GM08714 (cell line): ENCODE measurements around the gene CSF1R.
"Not testable (repeated sequence)": the region's sequence is repeated elsewhere in the genome, so short reads cannot be mapped to it uniquely, and the experiment has no call there.

Source experiments
- H3K4me3 ChIP-seq: fragments of 200-500 bp; sonication (Bioruptor generic); 2 replicates; pipeline ENCODE4 v1.5.1; 2014; ENCODE audit warnings: mild to moderate bottlenecking, low read length, inconsistent platforms
- ZNF274 ChIP-seq: IDR thresholded peaks from 2 replicates; pipeline ENCODE4 v1.6.1; 2012; ENCODE audit warnings: mild to moderate bottlenecking, low read depth, low read length

CSF1R gene

DNA sequence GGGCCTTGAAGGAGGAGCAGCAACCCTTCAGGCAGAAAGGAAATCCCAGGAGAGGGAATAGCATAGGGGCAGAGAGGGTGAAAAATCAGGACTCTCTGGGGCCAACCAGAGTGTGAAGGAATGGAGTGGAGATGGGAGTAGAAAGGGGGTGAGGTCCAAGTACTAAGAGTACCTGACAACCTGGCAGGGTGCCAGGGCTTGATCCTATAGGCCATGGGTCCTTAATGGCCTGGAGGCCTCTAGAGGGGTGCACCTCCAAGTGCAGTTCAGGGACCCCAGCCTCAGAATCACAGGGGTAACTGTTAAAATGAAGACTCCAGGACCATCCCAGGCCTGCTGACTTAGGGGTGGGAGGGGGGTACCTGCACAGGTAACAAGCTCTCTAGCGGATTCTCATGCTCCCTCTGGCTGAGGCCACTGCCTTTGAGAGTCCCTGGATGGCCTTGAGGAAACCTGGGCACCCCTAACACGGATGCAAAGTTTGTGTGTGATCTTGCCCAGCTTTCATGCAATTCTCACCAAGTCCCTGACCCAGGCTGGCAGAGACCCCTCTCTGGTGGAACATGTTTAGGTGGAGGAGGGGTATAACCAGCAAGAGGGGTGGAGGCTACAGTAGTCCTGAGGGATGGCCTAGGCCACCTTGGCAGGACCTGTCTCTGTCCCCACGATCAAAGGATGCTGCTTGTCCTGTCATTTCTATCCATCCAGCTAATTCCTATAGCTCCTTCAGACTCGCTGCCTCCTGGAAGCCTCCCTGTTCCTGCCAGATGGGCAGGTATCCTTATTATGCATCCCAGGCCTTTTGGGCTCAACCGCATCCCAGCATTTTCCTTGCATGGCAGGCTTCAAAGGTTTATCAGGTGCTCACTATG is 17.6 kb upstream of the CSF1R start:
- TF ChIP-seq ZNF274 = no peak
- no peak overlapping the region for H3K4me3 ChIP-seq

DNA sequence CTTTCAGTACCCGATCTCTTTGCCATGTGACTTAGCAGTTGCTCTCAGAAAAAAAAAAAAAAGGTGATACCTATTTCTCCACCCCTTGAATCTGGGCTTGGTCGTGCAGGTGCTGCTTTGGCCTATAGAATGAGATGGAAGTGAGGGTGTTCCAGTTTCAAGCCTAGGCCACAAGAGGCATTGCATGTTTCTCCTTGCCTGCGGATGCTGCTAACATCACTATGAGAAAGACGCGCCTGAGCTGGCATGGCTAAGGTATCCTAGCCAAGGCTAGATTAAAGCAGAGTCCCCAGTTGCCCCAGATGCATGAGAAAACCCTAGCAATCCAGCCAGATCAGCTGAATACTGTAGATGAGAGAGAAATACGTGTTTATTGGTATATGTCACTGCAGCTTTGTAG is 14.7 kb upstream of the CSF1R start:
- no peak overlapping the region for H3K4me3 ChIP-seq
- TF ChIP-seq ZNF274 = no peak

DNA sequence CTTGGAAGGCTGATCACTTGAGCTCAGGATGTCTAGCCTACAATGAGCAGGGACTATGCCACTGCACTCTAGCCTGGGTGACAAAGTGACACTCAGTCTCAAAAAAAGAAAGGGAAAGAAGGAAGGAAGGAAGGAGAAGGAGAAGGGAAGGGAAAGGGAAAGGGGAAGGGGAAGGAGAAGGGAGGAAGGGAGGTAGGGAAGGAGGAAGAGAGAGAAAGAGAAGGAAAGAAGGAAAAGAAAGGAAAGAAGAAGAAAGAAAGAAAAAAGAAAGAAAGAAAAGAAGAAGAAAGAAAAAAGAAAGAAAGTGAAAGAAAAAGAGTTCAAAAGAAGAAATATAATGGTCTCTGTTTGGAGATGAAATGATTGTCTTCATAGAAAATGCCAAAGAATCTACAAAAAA is 10.8 kb upstream of the CSF1R start:
- TF ChIP-seq ZNF274 = no peak
- no peak overlapping the region for H3K4me3 ChIP-seq

DNA sequence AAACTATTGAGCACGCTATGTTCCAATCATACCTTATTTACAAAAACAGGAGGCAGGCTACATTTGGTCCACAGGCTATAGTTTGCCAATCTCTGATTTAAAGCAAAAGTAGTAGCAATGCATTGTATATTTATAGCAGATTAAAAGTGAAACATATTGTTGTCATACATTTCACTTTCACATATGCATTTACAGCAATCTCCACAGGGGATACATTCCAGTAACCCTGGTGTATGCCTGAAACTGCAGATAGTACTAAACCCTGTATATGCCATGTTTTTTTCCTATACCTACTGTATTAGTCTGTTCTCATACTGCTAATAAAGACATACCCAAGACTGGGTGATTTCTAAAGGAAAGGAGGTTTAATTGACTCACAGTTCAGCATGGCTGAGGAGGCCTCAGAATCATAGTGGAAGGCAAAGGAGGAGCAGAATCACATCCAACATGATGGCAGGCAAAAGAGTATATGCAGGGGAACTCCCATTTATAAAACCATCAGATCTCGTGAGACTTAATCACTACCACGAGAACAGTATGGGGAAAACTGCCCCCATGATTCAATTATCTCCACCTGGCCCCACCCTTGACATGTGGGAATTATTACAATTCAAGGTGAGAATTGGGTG is 5.9 kb upstream of the CSF1R start:
- no peak overlapping the region for H3K4me3 ChIP-seq
- TF ChIP-seq ZNF274 = no peak

DNA sequence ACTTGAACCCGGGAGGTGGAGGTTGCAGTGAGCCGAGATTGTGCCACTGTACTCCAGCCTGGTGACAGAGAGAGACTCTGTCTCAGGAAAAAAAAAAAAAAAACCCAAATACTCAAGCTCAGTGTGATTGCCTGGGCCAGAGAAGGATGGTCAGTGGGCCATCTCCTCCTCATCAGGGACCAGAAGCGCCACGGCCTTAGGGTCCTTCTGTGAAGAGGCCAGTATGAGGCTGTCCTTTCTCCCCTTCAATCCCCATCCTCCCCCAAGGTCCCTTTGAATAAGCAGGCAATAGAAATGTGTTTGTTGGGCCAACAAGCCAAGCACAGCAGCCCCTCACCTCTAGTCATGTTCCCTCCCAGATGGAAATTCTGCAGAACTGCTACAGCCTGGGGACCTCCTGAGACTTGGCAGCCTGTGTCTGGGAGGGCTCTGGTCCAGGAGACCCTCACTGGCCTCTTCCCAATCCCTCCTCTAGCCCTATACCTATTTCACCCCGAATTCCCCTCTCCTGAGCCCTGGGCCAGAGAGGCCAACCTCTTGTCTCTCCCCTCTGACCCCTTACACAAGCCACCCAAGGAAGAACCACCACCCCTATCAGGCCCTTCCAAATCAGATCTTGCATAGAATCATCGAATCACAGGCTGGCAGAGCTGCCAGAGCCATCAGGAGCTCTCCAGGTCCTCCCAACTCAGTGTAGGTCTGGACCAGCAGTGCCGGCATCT is 1.0 kb downstream of the CSF1R start:
- H3K4me3 ChIP-seq = no peak overlapping the region
- TF ChIP-seq ZNF274 = no peak

DNA sequence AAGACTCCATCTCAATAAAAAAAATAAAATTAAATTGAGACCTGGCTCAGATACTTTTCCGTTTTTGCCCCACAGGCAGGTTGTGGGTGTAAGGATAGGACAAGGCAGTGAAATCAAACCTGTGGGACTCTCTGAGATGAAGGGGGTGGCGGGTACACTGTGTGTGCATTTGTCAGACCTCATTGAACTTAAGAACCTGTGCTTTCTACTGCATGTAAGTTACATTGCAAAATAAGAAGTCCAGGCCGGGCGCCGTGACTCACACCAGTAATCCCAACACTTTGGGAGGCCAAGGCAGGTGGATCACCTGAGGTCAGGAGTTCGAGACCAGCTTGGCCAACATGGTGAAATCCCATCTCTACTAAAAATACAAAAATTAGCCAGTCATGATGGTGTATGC is 1.6 kb downstream of the CSF1R start:
- H3K4me3 ChIP-seq = not testable (repeated sequence)

DNA sequence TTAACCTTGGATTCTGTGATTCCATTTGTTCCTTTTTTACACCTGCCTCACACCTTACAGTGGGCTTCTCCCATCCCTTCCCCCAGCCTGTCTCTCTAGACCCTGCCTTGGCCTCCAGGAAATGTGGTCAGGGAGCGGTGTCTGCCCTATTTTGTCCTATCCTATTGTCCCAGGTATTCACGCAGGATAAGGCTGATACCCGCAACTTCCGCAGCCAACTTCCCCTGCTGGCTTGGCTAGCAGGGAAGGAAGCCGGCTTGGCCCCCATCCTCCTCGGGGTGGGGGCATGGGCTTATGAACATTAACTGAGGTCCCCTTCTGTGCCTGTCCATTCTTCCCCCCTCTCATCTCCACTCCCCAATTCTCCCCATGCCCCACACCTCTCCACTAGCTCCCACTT is 3.5 kb downstream of the CSF1R start:
- no peak overlapping the region for H3K4me3 ChIP-seq
- no peak for TF ChIP-seq ZNF274

DNA sequence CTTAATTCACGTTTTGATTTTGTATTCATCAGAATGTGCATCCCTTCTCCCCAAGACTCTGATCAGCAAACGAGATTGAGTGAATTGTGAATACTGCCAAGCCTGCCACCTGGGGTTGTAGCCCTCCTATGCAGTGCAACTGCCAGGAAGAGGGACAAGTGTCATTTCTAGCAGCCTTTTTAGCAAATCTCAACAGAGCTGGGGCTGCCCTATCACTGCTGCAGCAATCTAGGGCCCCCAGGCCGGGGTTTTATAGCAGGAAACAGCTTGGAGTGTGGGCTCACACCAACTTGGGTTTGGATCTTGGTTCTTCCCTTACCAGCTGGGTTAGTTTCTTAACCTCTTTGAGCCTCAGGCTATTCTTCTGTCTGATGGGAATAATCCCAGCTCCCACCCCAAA is 4.0 kb downstream of the CSF1R start:
- no peak for TF ChIP-seq ZNF274
- no peak overlapping the region for H3K4me3 ChIP-seq

DNA sequence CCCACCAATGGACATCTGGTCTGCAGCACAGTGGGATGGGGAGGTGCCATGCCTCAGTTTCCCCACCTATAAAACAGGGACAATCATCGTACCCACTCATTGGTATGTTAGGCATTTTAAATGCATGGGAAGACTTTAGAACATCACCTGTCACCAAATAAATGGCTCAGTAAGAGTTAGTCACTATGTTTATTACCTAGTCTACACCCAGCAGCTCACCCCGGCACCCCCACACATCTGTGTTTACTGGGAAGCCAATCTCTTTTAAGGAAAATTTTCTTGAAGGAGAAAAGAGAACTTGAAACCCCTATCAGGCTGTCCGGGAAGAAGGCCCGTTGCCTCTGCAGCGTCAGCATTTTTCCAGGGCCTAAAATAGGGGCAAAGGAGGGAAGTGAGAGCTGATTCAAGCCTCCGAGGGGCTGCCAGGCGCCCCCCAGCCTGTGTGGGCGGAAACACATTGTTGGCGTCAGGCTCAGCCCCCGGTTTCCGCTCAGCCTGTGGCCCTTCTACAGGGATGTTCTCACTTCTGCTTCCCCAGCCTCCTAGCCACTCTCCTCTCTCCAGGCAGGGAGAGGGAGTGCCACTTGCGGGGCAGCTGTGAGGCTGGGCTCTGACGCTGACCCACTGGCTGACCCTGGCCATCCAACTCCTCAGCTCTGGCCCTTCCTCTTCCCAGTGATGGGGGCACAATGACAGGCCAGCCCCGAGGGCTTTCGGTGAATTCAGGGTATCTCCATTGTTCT is 4.6 kb downstream of the CSF1R start:
- TF ChIP-seq ZNF274 = no peak
- H3K4me3 ChIP-seq = no peak overlapping the region

DNA sequence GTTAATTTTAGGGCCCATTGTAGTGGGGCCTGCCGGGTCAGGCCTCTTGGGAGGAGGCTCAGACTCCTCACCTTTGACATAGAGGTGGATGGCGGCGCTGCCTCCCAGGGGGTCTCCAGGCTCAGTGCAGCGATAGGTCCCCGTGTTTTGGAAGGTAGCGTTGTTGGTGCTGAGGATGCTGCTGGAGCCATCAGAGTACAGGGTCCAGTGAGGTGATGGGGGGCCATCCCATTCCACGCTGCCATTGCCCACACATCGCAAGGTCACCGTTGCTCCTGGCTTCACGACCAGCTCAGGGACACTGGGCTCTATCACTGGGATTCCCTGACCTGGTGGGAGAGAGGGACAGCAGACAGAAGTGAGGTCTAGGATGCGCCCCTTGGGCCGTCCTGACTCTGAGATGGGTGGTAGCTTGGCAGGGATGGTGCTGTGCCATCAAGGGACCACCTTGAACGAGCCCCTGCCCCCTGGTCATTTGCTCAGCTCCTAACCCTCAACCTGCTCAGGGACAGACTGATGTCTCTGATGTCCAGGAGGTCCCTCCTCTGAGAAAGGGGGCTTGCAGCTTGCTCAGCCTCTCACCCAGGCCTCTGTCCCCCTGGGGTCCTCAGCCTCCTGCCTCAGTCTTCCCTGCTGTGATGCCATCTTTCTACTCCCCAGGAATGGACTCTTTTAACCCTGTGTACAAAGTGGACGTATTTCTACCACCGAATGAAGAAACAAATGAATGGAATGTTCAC is 5.5 kb downstream of the CSF1R start:
- no peak for TF ChIP-seq ZNF274
- H3K4me3 ChIP-seq = no peak overlapping the region

DNA sequence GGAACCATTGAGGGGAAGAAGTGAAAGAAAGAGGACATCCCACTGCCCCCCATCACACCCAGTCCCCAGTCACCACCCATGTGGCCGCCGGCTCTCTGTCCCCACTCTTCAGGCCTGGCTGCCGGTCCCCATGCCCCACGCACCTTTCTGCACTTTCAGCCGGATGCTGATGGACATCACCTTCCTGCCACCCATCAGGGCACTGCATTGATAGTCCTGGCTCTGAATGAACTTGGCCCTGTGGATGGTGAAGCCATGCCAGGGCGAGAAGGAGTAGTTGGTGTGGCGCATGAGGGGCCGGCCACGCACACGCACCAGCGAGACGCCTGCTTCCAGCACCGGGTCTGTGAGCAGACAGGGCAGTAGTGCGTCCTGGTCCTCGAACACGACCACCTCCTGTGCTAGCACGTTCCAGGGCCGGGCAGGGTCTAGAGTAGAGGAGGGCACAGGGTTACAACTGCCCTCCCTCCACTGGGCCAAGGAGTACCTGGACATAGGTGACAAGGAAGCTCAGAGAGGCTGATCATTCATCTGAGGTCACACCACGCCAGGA is 6.4 kb downstream of the CSF1R start:
- no peak for TF ChIP-seq ZNF274
- H3K4me3 ChIP-seq = no peak overlapping the region

DNA sequence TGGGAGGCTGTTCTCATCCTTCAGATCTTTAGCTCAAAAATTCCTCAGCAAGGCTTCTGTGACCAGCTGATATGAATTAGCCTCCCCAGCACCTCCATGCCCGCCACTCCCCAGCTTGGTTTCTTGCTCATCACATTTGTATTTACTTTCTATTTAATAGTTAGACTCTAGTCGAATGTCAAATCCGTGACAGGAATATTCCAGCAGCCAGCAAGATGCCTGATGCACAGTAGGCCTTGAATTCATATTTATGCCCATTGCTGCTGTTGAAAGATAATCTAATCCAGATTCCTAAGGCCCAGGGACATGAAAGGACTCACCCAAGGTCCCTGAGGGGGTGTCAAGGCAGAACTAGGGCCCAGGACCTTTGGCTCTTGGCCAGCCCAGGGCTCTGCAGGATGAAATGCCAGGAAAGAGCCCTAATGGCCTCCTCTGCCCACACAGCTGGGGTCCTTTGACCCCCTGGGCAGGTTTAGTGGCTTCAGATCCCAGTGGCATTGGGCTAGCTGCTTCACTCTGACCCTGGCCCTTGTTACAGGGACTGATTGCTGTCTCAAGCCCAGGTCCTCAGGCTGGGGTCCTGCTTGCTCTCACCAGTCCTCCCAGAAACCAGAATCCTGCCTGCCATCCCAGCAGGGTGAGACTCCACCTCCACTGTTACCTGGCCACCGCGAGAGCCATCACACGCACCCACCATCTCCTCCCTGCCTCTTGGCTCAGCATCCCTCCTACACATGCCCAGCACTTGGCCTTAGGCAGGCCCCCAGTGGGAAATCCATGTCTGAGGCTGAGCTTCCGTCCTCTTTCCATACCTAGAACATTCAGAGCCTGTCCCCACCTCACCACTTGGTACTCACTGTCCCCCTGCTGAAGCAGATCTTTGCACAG is 7.3 kb downstream of the CSF1R start:
- H3K4me3 ChIP-seq = no peak overlapping the region
- no peak for TF ChIP-seq ZNF274
